Testis (tissue), 3 donors: ENCODE results near the gene PEMT. TPM values are rescaled to one million over a fixed set of nuclear protein-coding genes. Genes with fewer than 3 reads are reported as not detected.

Source experiments
- DNase-seq: peaks from one replicate; pipeline ENCODE4 v3.0.0-alpha.2; 2019
- H3K27ac ChIP-seq, 2 donors: fragments of 200-600 bp; sonication (generic); one replicate each; pipeline ENCODE4 v1.5.1; 2019
- H3K27me3 ChIP-seq: fragments of 200-600 bp; sonication (generic); one replicate; pipeline ENCODE4 v1.5.1; 2019
- H3K36me3 ChIP-seq: fragments of 200-600 bp; sonication (generic); one replicate; pipeline ENCODE4 v1.5.1; 2017; ENCODE audit warnings: low read depth; ENCODE audit errors: missing control alignments
- H3K4me1 ChIP-seq: fragments of 200-600 bp; sonication (generic); one replicate; pipeline ENCODE4 v1.5.1; 2019
- H3K4me3 ChIP-seq, 2 donors: fragments of 200-600 bp; sonication (generic); one replicate each; pipeline ENCODE4 v1.5.1; 2017 to 2019
- H3K9me3 ChIP-seq: fragments of 200-600 bp; sonication (generic); one replicate; pipeline ENCODE4 v1.5.1; 2017
- CTCF ChIP-seq, 3 experiments: fragments of 450-650 bp in 2 of 3; fragments of 200-600 bp in 1 of 3; sonication (generic) in 1 of 3; IDR thresholded peaks; one replicate each; pipeline ENCODE4 v1.5.1; 2016 to 2019; ENCODE audit warnings: antibody characterized with exemption in 3 of 3, mild to moderate bottlenecking in 2 of 3, moderate library complexity in 1 of 3
- POLR2A ChIP-seq: fragments of 450-650 bp; IDR thresholded peaks from one replicate; pipeline ENCODE4 v1.6.1; 2017; ENCODE audit warnings: antibody characterized with exemption, mild to moderate bottlenecking, moderate library complexity
- WGBS, 2 donors: methylation state at CpG; one replicate each; pipeline ENCODE4 v1.1.5; 2018; 5-methylcytosine and 5-hydroxymethylcytosine counted together
- intact Hi-C: fragments of 100-400 bp; cut with DNase I; formaldehyde crosslinking; loops from one replicate; pipeline ENCODE4 v1.15.1; 2023; ENCODE audit warnings: low total_unique reads
- polyA plus RNA-seq: library from polyadenylated mRNA; stranded (reverse); fragments of 350-450 nt; fragmentation: Illumina TruSeq; extraction: RNeasy Lipid Tissue Mini Kit (QIAGEN cat#74804); gene quantifications from one replicate; pipeline ENCODE4 v1.2.3, GENCODE V29; 2014; ENCODE audit warnings: low read depth, low replicate concordance; ENCODE audit not compliant: insufficient read depth
- total RNA-seq, 2 donors: library from RNA; depleted of rRNA; stranded (reverse); fragments of >200 nt; gene quantifications; one replicate each; pipeline ENCODE4 v1.2.3, GENCODE V29; 2016

The PEMT gene
- total and polyA plus RNA-seq, 3 donors from 2014 or later: 66.0 to 120 (median 83.1) TPM

GRCh38 chr17:17532991-17533390, 58.5 kb downstream of the PEMT start:
- Histone ChIP-seq H3K36me3 (no peaks in the 10 kb centered on the region), H3K27ac (no peak overlapping the region), H3K4me1 (peaks cover 42% of the 10 kb centered on the region), H3K27me3 (no peaks in the 10 kb centered on the region), H3K9me3 (no peaks in the 10 kb centered on the region), H3K4me3 (no peak overlapping the region)
- no peak for TF ChIP-seq POLR2A
- TF ChIP-seq CTCF (IDR thresholded peaks at IDR 0.05): no peak
- intact Hi-C loops: no loop called here
- WGBS, 2 donors: 78 to 84% methylated on average over 1 of the region's 1 CpG
- DNase-seq: no peak

GRCh38 chr17:17531156-17531555, 60.4 kb downstream of the PEMT start:
- Histone ChIP-seq H3K27me3 (no peaks in the 10 kb centered on the region), H3K36me3 (no peaks in the 10 kb centered on the region), H3K9me3 (no peaks in the 10 kb centered on the region), H3K27ac (no peak overlapping the region), H3K4me1 (peaks cover 32% of the 10 kb centered on the region), H3K4me3 (no peak overlapping the region)
- no peak for TF ChIP-seq CTCF (IDR thresholded peaks at IDR 0.05)
- no peak for TF ChIP-seq POLR2A
- intact Hi-C loops: no loop called here
- no peak for DNase-seq
- WGBS, 2 donors: 71 to 73% methylated on average over 4 of the region's 4 CpGs

- Histone ChIP-seq H3K4me3 (no peak overlapping the region), H3K4me1 (peaks cover 33% of the 10 kb centered on the region), H3K9me3 (no peaks in the 10 kb centered on the region), H3K27ac (no peak overlapping the region), H3K36me3 (no peaks in the 10 kb centered on the region), H3K27me3 (no peaks in the 10 kb centered on the region)
- no peak for TF ChIP-seq CTCF (IDR thresholded peaks at IDR 0.05)
- TF ChIP-seq POLR2A: no peak
- intact Hi-C loops: no loop called here
- 69 to 73% methylated on average over 4 to 22 of the region's 22 CpGs for WGBS, 2 donors
- no peak for DNase-seq
These were observed 62.5 kb downstream of the PEMT start for GRCh38 chr17:17528696-17529652.

GRCh38 chr17:17527956-17528500, 63.5 kb downstream of the PEMT start:
- WGBS, 2 donors: 86 to 88% methylated on average over 11 to 17 of the region's 17 CpGs
- H3K27me3 ChIP-seq: no peaks in the 10 kb centered on the region
- H3K4me1 ChIP-seq: peaks cover 38% of the 10 kb centered on the region
- no peak for DNase-seq
- H3K9me3 ChIP-seq: no peaks in the 10 kb centered on the region
- no peaks in the 10 kb centered on the region for H3K36me3 ChIP-seq
- H3K27ac ChIP-seq: no peak overlapping the region
- TF ChIP-seq POLR2A (no peak), CTCF (IDR thresholded peaks at IDR 0.05) (no peak)
- no peak overlapping the region for H3K4me3 ChIP-seq
- intact Hi-C loops: no loop called here
